Adrenal gland (tissue), 5 donors: ENCODE data around the gene SMTNL1.

ENCODE experiments used
- CTCF ChIP-seq, 6 experiments: fragments of 450-650 bp in 4 of 6; fragments of 200-600 bp in 2 of 6; sonication (generic) in 1 of 6; IDR thresholded peaks; 1 replicate in 5 of 6; 2 replicates in 1 of 6; pipeline versions ENCODE4 v1.5.1 to v1.8.0; 2016 to 2021; ENCODE audit warnings: antibody characterized with exemption in 6 of 6, mild to moderate bottlenecking in 2 of 6, moderate library complexity in 1 of 6
- POLR2A ChIP-seq, 2 donors: fragments of 450-650 bp; IDR thresholded peaks; one replicate each; pipeline ENCODE4 v1.6.1; 2017; ENCODE audit warnings: antibody characterized with exemption in 2 of 2, mild to moderate bottlenecking in 2 of 2, moderate library complexity in 1 of 2
- donor health status: DM: no; HTN: no; CAD: no.

GRCh38 chr11:57597916-57598830, 60.8 kb downstream of the SMTNL1 start:
- TF ChIP-seq CTCF (IDR thresholded peaks at IDR 0.05) (no peak), POLR2A (IDR thresholded peaks at IDR 0.05) (no peak)
